Left lung (tissue), 10 donors: ENCODE measurements around the gene MUC3A. TPM values are rescaled to one million over a fixed set of nuclear protein-coding genes. Genes with fewer than 3 reads are reported as not detected.
A peak's percentile ranks its signal among the peaks of the same experiment; 100 is the strongest.

Experiments used
- ATAC-seq: fragments of 200-7000 bp; cut with Tn5 transposase; one replicate; pipeline ENCODE4 v1.9.1; 2020; ENCODE audit warnings: moderate library complexity
- DNase-seq, 4 donors: peaks; one replicate each; pipeline ENCODE4 v3.0.0-alpha.2; 2013 to 2020
- H3K27ac ChIP-seq, 2 donors: fragments of 200-600 bp; sonication (generic) in 1 of 2; one replicate each; pipeline versions ENCODE4 v1.5.0 to v1.8.0; 2020 to 2021
- H3K27me3 ChIP-seq, 2 donors: fragments of 200-600 bp; sonication (generic) in 1 of 2; one replicate each; pipeline versions ENCODE4 v1.5.0 to v1.8.0; 2020 to 2021
- H3K36me3 ChIP-seq, 2 donors: fragments of 200-600 bp; sonication (generic) in 1 of 2; one replicate each; pipeline versions ENCODE4 v1.5.0 to v1.8.0; 2020 to 2021
- H3K4me1 ChIP-seq, 2 donors: fragments of 200-600 bp; one replicate each; pipeline ENCODE4 v1.8.0; 2021
- H3K4me3 ChIP-seq, 2 donors: fragments of 200-600 bp; sonication (generic) in 1 of 2; one replicate each; pipeline versions ENCODE4 v1.5.0 to v1.8.0; 2020 to 2021; ENCODE audit warnings: mild to moderate bottlenecking in 1 of 2
- H3K9me3 ChIP-seq, 2 donors: fragments of 200-600 bp; sonication (generic) in 1 of 2; one replicate each; pipeline versions ENCODE4 v1.5.0 to v1.8.0; 2020 to 2021
- CTCF ChIP-seq, 2 donors: fragments of 200-600 bp; sonication (generic) in 1 of 2; IDR thresholded peaks; one replicate each; pipeline versions ENCODE4 v1.5.0 to v1.8.0; 2021; ENCODE audit warnings: antibody characterized with exemption in 2 of 2
- intact Hi-C, 2 donors: fragments of 100-400 bp; cut with DNase I; formaldehyde crosslinking; loops; one replicate each; pipeline versions ENCODE4 v1.11.2 to v1.14.2; 2022
- polyA plus RNA-seq, 6 donors: library from polyadenylated mRNA; unstranded; fragments of 120-200 nt; gene quantifications; one replicate each; pipeline ENCODE4 v1.2.1, GENCODE V29; 2013; ENCODE audit not compliant: insufficient read length in 6 of 6
- total RNA-seq, 2 donors: library from RNA; stranded (reverse); fragmentation: NEBNext Ultra II Directional; extraction: Animal tissue kit (Norgen Biotek cat#: 25700); gene quantifications; one replicate each; pipeline ENCODE4 v1.2.1, GENCODE V29; 2021
- donor health status: DM: no; HTN: yes; CAD: no.
- donor health status: DM: no; HTN: no; CAD: no.

MUC3A gene
- total and polyA plus RNA-seq, 8 donors = 0.37 to 3.6 (median 0.61) TPM

DNA sequence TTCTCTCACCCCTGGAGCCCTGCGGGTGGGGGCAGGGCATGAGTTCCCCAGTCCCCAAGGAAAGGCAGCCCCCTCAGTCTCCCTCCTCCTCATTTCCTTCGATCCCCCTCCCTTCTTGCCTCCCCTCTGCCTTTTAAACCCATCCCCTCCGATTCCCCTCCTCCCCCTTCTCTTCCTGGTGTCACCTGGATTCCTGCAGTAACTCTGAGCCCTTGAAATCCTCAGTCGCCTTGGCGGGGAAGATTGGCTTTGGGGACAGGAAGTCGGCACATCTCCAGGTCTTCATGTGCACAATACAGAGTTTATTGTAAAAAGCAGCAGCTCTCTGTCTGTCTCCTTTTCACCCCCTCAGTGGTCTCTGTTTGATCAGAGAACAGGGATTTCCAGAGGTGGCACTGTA is 18.7 kb downstream of the MUC3A start:
- TF ChIP-seq CTCF (IDR thresholded peaks at IDR 0.05) = no peak
- H3K36me3 ChIP-seq = no peaks in the 10 kb centered on the region
- ATAC-seq = no peak
- intact Hi-C loops = no loop called here
- no peak overlapping the region for H3K4me3 ChIP-seq
- H3K9me3 ChIP-seq = no peaks in the 10 kb centered on the region
- peak in 1 of 4 donors; percentile 36 for DNase-seq
- peaks cover 41 to 86% of the 10 kb centered on the region in 2 donors for H3K27me3 ChIP-seq
- H3K27ac ChIP-seq = no peak overlapping the region
- H3K4me1 ChIP-seq = peaks cover 7 to 19% of the 10 kb centered on the region in 2 donors

GRCh38 chr7:100968650-100969049 is 19.3 kb downstream of the MUC3A start:
- H3K27me3 ChIP-seq = peaks cover 35 to 83% of the 10 kb centered on the region in 2 donors
- peaks cover 7 to 19% of the 10 kb centered on the region in 2 donors for H3K4me1 ChIP-seq
- DNase-seq (no peak), ATAC-seq (no peak)
- intact Hi-C loops = no loop called here
- no peaks in the 10 kb centered on the region for H3K9me3 ChIP-seq
- no peaks in the 10 kb centered on the region for H3K36me3 ChIP-seq
- H3K27ac ChIP-seq = no peak overlapping the region
- no peak overlapping the region for H3K4me3 ChIP-seq
- TF ChIP-seq CTCF (IDR thresholded peaks at IDR 0.05) = no peak

DNA sequence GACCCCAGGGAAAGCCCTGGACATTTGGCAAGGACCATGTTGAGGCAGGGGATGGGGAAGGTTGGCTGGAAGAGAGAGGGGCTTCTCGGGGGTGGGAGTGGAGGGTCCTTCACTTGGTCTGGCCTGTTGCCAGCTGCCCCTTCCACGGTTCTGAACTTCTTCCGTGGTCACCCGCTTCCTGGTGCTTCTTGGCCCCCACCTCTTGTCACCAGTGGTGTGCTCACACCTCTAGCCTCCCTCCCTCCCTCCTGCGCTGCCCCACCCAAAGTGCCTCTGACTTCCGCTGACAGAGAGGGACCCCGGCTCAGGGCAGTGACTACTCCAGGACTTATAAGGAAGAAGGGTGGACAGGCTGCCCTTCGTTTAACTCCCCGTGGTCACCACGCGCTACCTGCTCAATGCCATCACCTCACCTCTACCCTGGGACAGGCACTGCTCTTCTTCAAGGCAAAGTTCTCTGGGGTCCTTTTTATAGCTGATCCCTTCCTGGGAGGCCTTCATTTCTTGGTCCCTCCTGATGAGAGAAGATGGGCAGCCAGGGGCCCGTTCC is 19.8 kb downstream of the MUC3A start, which contains the start of gene MUC12:
Gene MUC12 (plus strand): TSS at position 500 of the 550 bp plus-strand sequence. CDS start 58 bp downstream, outside the sequence.
- H3K4me3 ChIP-seq = no peak within 1 kb of the TSS
- H3K4me1 ChIP-seq = peaks cover 7 to 19% of the 10 kb centered on the region in 2 donors
- intact Hi-C loops = no loop called here
- no peak within 1 kb of the TSS for H3K27ac ChIP-seq
- H3K9me3 ChIP-seq = no peaks in the 10 kb centered on the region
- DNase-seq (no peak), ATAC-seq (no peak)
- peaks cover 35 to 79% of the 10 kb centered on the region in 2 donors for H3K27me3 ChIP-seq
- no peak for TF ChIP-seq CTCF (IDR thresholded peaks at IDR 0.05)
- no peaks in the 10 kb centered on the region for H3K36me3 ChIP-seq

DNA sequence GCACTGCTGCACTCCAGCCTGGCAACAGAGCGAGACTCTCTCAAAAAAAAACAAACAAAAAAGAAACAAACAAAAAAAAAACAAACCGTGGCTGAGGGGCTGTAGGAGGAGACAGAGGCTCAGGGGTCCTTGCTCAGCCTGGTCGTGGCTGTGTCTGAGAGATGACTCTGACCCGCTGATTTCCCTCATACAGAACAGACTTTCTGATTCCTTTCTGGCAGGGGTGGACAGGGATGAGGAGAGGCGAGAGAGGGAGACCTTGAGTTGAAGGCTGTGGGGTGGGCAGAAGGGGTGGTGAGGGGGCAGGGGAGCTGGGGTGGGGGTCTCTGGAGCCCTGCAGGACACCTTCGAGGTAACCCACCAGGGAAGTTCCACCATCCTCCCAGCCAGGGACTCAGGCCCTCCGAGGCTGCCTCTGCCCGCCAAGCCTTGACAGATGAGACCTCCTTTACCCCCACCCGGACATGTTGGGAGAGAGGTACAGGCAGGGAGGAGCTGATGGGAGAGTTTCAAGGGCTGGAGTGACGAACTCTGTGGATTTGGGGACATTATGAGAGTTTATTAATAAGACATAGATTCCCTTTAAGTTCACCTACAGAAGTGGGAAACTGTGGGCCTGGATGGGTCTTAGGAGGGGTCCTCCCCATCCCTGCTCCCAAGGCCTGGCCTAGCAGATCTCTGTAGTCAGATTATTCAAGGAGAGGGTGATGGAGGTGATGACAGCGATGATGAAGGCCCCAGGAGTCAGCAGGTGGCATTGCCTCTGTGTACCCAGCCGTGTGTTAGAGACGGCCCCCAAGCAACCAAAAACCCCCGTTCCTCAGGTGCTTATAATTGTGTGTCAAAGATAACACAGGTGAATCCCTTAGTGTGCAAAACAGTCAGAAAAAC is 22.0 kb downstream of the MUC3A start:
- H3K9me3 ChIP-seq = no peaks in the 10 kb centered on the region
- intact Hi-C loops = no loop called here
- H3K36me3 ChIP-seq = no peaks in the 10 kb centered on the region
- H3K4me3 ChIP-seq = no peak overlapping the region
- no peak overlapping the region for H3K27ac ChIP-seq
- no peak for TF ChIP-seq CTCF (IDR thresholded peaks at IDR 0.05)
- DNase-seq = peak in 1 of 4 donors; percentile 75
- no peak for ATAC-seq
- peaks cover 0 to 4% of the 10 kb centered on the region in 2 donors for H3K4me1 ChIP-seq
- H3K27me3 ChIP-seq = peaks cover 13 to 60% of the 10 kb centered on the region in 2 donors

DNA sequence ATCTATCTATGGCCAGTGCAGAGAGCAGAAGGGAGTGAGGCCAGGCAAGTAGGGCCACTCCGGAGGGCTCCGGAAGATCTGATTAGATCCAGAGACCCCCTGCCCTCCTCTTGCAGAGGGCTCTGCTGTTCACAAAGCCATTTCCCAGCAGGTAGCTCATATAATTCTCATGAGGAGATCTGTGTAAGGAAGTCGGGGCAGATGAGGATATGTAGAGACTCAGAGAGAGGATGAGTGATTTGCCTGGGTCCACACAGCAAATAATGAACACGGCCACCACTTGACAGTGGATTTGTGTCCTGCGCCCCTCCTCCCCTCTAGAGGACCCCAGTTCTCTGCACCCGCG is 22.6 kb downstream of the MUC3A start:
- ATAC-seq (no peak), DNase-seq (no peak)
- Histone ChIP-seq H3K27me3 (peaks cover 7 to 57% of the 10 kb centered on the region in 2 donors), H3K4me3 (no peak overlapping the region), H3K36me3 (no peaks in the 10 kb centered on the region), H3K4me1 (no peaks in the 10 kb centered on the region), H3K9me3 (no peaks in the 10 kb centered on the region), H3K27ac (no peak overlapping the region)
- intact Hi-C loops = no loop called here
- TF ChIP-seq CTCF (IDR thresholded peaks at IDR 0.05) = no peak
